Endothelial cell of umbilical vein (primary cell): ENCODE measurements around the gene ELP4.
A peak's percentile ranks its signal among the peaks of the same experiment; 100 is the strongest.

ENCODE experiments used
- CTCF ChIP-seq, 2 donors: IDR thresholded peaks; 1 replicate in 1 of 2; 2 replicates in 1 of 2; pipeline ENCODE4 v1.5.1; 2011; ENCODE audit warnings: low read length in 2 of 2, mild to moderate bottlenecking in 2 of 2, moderate library complexity in 2 of 2, control low read depth in 1 of 2, inconsistent platforms in 1 of 2, low read depth in 1 of 2; ENCODE audit not compliant: insufficient read depth in 1 of 2; ENCODE audit errors: extremely low read depth in 1 of 2
- EZH2 ChIP-seq: IDR thresholded peaks from 2 replicates; pipeline ENCODE4 v1.6.1; 2012; ENCODE audit warnings: borderline replicate concordance, low read depth, mild to moderate bottlenecking, moderate library complexity, low read length, inconsistent platforms; ENCODE audit not compliant: severe bottlenecking
- FOS ChIP-seq: IDR thresholded peaks from 2 replicates; pipeline ENCODE4 v1.6.1; 2011; ENCODE audit warnings: mild to moderate bottlenecking, low read length, moderate library complexity, borderline replicate concordance; ENCODE audit not compliant: insufficient read depth
- JUN ChIP-seq: IDR thresholded peaks from 2 replicates; pipeline ENCODE4 v1.6.1; 2011; ENCODE audit warnings: borderline replicate concordance, low read depth; ENCODE audit not compliant: insufficient read length, insufficient read depth
- POLR2A ChIP-seq: IDR thresholded peaks from 2 replicates; pipeline ENCODE4 v1.6.1; 2012; ENCODE audit warnings: low read depth, mild to moderate bottlenecking, control low read depth, low read length

GRCh38 chr11:31817621-31818424 is 308.3 kb downstream of the ELP4 start:
- no peak for TF ChIP-seq POLR2A
- TF ChIP-seq JUN: no peak
- no peak for TF ChIP-seq CTCF (IDR thresholded peaks at IDR 0.05; ENCODE audit: extremely low read depth in 1 of 2, insufficient read depth in 1 of 2, low read depth in 1 of 2, low read length in 2 of 2)
- peak; percentile 54 for TF ChIP-seq EZH2
- TF ChIP-seq FOS: no peak
